NCI-H187 treated with DMSO at 0.1 percent for 48 hours (cell line): ENCODE results near the gene NOC2L.

ENCODE experiments used
- DNase-seq: peaks from one replicate; lab custom pipeline; 2025; lab: John Stamatoyannopoulos, UW

Gene NOC2L

GRCh38 chr1:974687-975328 lies 15.8 kb upstream of the NOC2L start:
- no peak for DNase-seq

- DNase-seq: no peak
Measured at GRCh38 chr1:974293-974640, 15.2 kb upstream of the NOC2L start.

- no peak for DNase-seq
Measured at GRCh38 chr1:973459-974292, 14.6 kb upstream of the NOC2L start.

- DNase-seq: no peak
Measured at GRCh38 chr1:972726-973458, 13.8 kb upstream of the NOC2L start.

GRCh38 chr1:971751-972506 lies 12.9 kb upstream of the NOC2L start:
- no peak for DNase-seq

GRCh38 chr1:970973-971730 lies 12.1 kb upstream of the NOC2L start:
- no peak for DNase-seq

GRCh38 chr1:970242-970972 lies 11.4 kb upstream of the NOC2L start:
- no peak for DNase-seq

- no peak for DNase-seq
Measured at GRCh38 chr1:969260-969855, 10.3 kb upstream of the NOC2L start.

GRCh38 chr1:967466-968343 lies 8.6 kb upstream of the NOC2L start:
- no peak for DNase-seq

GRCh38 chr1:966704-967300 lies 7.7 kb upstream of the NOC2L start:
- DNase-seq: no peak

GRCh38 chr1:966135-966703 lies 7.2 kb upstream of the NOC2L start, which contains the start of gene PLEKHN1:
PLEKHN1 (plus strand) TSS chr1:966482; CDS start chr1:966532, 50 bp downstream.
- no peak for DNase-seq

GRCh38 chr1:965526-966134 lies 6.6 kb upstream of the NOC2L start:
- DNase-seq: no peak

GRCh38 chr1:964691-965525 lies 5.9 kb upstream of the NOC2L start:
- no peak for DNase-seq

GRCh38 chr1:963746-964525 lies 4.9 kb upstream of the NOC2L start:
- no peak for DNase-seq

- no peak for DNase-seq
Measured at GRCh38 chr1:963301-963651, 4.2 kb upstream of the NOC2L start.
